HG02840 (cell line): Measurements from ENCODE around the gene PRR15L.

Experiments used
- ATAC-seq: cut with Tn5 transposase; IDR thresholded peaks from one replicate; pipeline ENCODE4 v1.9.1; 2021; ENCODE audit warnings: mild to moderate bottlenecking, moderate library complexity, moderate number of reproducible peaks; ENCODE audit not compliant: unreplicated experiment, low FRiP score

Gene PRR15L

DNA sequence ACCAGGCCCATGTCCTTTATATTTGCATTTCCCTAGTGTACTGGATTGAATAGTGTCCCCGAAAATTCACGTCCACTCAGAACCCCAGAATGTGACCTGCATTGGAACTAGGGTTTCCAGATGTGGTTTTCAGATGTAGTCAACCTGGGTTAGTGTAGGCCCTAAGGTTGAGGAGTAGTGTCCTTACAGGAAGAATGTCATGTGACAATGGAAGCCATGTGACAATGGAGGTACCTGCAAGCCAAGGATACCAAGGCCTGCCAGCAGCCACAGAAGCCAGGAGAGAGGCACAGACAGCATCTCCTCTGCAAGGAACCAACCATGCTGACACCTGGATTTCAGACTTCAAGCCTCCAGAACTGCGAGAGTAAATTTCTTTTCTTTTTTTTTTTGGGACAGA lies 5.2 kb upstream of the PRR15L start:
- no peak for ATAC-seq

DNA sequence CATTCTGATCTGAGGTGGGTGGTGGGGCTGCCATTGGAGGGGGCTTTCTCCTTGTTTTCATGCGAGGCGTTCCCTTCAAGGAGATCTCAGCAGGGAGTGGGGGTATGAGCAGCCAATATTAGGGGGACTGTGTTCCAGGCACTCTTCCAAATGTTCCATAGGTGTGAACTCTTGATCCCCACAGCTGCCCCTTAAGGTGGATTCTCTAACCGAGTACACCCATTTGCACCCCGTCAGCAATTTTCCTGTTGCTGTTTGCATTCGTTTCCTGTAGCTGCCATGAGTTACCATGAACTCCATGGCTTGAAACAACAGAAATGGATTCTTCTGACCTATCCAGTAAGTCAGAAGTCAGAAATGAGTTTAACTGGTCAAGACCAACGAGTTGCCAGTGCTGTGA lies 3.7 kb upstream of the PRR15L start:
- no peak for ATAC-seq

DNA sequence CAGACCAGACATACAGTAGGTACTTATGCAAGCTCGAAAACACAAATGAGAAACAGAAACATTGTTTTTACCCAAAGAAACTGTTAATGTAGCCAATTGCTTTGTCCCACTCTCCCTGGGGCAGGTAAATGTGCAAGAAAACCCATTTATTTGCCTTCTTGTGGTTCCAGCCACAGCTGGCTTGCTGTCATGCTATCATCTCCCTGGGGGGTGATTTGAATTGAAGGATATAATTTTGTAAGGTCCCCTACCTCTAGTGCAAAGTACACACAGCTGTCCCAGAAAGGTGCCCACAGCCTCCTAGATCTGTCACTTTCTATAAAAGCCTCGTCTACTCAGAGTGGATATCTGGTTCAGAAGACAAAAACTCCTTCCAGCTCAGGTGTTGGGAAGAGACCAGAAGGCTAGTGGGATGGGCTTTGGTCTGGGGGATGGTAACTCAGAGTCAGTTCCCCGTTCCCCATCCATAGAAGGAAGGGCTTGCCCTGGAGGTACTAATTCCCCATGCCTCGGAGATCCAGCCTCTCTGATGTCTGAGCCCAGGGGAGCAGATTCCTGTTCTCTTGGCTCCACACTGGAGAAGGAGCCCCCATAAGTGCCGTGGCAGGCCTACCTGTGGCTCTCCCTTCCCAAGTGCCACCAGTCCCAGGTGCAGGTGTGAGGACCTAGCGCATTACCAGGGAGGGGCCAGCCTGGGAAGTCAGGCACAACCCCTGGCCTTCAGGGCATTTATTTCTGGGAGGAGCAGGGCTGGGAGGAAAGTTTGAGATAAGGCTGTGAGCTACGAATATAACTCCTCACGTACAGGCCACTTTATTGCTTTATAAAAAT lies 2.4 kb upstream of the PRR15L start:
- no peak for ATAC-seq

DNA sequence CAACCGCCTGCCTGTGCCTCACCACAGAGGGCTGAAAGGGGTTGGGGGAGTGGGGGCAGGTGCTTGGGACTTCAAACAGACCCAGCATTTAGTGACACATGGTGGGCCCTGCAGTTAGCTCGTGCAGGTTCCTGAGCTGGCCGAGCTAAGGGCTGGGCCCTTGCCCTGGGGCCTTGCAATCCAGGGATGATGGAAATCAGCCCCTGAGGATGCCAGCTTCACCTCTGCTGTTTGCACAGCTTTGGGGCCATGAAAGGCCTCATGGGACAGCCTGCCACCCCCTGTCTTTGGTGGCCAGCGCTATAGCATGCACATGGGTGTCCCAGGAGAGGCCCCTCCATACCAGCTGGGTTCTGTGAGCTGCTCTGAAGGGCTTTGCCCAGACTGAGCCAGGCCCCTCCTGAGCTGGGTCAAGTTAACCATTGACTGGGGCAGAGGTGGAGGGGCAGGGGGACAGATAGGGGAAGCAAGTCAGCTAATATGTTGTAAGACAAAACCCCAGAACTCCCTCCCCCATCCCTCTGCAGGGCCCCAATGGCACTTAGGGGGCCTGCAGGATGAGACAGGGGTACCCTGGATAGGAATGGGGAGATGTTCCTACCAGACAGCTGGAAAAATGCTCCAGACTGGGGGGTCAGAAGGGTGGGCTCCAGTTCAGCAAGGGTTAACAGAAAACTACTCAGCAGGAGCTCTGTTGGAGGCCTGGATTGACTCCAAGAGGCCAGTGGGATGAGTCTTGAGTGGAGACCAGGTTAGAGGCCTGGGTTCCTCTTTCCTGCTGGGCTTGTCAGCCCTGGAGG lies 692 bp downstream of the PRR15L start:
- ATAC-seq: no peak

DNA sequence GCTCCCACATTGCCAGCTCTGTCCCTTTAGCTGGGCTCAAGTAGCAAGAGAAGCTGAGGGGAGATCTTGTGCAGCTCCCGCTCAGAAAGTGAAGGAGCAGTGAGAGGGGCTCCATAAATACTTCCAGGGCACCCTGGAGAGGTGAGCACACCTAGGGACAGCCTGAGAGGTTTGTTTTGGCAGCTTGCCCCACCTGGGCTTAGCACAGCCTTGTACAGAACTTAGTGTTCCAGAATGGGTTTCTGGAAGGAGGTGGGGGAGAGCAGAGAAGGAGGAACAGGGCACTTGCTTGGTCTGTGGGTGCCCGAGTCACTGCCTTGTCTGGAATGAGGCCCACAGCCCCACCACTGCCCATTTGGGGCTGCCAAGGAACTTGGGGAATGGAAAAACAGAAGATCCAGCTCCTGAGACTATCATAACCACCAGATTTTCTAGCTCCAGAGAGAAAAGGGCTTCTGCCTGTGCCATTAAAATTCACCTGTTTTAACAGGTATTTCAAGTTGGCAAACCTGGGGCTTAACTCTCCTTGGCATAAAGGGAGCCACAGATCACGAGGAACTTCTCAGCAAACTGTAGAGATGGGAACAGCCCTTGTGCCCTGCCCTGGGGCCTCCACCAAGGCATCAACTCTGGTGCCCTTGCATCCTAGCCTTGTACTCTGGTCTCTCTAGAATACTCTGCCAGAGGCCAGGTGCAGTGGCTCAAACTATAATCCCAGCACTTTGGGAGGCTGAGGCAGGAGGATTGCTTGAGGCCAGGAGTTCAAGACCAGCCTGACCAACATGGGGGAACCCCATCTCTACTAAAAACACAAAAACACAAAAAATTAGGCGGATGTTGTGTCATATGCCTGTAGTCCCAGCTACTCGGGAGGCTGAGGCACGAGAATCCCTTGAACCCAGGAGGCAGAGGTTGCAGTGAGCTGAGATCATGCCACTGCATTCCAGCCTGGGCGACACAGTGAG lies 1.9 kb downstream of the PRR15L start:
- ATAC-seq: no peak

DNA sequence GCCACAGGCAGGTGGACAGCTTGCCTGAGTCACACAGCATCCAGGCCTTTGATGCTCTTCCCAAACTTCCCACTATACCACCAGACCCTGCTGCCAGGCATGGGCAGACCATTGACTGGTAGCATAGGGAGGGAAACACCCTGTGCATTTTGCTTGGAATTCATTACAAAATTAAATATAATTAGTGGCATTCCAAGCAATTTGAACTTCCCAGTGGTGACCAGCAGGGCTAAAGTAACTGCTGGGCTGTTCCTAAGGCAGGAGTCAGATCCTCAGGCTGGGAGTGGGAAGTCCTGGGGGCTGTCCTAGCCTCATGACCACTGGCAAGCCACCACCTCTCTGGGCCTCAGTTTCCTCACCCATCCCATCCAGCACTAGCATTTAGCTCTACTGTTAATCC lies 3.8 kb downstream of the PRR15L start:
- no peak for ATAC-seq

DNA sequence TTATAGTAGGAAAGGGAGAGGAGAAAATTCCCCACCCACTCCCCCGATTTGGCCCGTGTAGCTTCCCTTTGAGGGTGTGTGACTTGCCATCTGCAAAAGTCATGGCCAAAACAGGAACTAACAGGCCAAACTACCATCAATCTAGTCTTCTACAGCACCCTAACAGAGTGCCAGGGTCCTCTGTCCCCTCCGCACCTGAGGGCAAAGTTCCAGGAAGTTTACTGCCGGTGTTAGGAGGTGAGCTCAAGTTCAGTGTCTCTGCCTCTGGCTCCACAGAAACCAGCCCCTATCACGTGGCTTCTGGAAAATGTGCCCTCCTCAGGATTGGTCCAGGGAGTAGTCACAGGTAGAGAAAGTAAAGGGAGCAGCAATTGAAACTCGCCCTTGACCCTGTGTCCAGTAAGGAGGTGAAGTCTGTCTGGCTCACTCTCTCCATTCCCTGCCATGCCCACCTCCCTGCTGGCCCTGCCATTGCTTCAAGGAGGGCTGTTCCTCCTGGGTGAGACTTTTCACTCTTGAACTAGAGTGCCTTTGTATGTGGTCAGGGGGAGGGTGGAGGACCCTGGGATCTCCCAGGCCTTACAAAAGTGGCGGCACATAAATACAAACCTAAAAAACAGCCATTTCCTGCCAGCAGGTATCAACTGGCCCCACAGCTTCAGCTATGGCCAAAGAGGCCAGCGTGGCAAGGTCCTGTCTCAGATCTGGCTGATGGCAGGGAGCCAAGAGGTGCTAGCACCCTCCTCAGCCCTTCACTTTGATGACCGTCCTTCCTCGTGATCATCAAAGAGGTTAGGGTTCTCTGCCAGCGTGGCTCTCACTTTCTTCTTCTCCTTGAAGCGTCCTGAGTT lies 5.3 kb downstream of the PRR15L start:
- no peak for ATAC-seq

DNA sequence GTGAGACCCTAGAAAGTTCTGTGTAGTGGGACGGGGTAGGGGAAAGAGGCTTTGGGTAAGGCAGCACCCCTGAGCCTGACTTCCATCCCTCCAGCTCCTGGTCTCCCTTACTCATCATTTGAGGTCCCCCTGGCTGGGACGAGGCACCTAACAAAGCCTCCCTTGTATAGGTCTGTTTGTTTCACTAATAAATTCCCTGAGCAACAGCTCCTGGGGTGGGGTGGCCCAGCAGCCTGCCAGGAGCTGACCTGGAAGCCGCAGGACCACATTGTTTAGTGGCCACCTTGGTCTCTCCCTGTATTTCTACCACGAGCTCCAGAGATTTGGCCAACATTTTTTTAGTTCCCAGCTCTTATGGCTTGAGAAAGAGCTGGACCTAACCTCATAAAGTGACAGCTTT lies 7.2 kb downstream of the PRR15L start:
- no peak for ATAC-seq

DNA sequence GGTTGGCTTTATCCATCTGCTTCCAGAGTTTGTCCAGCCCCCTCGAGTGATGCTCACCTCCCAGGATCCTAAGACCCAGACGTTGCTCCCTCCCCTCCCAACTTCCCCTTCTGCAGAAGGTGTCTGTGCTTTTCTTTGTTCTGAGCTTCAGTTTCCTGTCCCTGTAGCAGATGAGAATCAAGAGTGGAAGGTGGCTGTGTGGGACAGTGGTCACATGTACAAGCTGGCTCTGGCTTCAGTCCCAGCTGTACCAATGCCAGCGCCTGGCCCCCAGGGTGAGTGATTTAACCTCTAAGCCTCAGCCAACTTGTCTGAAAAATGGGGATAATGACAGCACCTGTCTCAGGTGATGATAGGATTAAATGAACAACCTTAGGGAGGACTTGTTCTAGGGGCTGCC lies 7.7 kb downstream of the PRR15L start:
- ATAC-seq: no peak

DNA sequence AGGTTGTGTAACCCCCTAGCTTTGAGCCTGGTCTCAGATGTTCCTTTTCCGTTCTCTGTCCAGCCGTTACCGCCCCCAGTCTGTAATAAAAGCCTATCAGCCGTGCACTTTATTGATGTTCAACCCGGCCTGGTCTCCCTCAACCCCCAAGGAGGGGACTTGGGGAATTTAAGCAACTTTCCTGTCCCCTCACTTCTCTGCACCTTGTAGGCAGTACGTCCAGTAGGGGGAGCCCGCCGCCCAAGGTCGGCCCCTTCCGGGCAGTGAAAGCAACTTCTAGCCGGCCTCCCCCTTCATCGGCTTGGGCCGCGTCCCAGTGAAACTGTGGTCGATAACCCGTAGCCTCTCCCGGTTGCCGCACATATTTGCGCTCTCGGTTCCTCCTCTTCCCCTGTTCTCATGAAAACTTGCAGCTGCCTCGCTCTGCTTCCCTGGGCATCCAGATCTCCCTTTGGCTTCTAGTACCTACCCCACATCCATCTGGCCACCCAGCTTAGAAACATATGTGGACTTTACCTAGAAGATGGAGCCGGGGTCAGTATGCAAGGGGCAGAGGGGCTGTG lies 8.4 kb downstream of the PRR15L start:
- no peak for ATAC-seq

DNA sequence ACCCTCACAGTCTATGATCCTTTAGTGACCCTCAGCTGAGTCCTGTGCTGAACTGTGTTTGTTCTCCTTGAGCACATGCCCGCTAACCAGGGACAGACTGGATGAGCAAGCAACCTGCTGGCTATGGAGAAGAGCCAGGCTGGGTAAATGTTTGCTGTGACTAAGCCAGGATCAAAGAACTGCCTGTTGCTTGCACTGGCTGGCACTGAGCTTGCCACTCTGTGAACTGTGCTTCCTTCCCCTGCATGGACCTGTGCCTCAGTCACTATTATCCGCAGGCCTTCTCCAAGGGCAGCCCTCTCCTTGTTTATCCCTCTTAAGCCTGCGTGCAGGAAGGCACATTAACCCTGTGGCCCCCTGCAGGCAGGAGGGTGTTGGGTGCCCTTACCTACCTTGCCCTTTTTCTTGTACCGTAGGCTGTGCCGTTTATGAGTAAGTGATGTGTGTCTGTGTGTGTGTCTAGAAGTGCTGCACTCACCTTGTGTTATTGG lies 8.9 kb downstream of the PRR15L start:
- ATAC-seq: no peak

DNA sequence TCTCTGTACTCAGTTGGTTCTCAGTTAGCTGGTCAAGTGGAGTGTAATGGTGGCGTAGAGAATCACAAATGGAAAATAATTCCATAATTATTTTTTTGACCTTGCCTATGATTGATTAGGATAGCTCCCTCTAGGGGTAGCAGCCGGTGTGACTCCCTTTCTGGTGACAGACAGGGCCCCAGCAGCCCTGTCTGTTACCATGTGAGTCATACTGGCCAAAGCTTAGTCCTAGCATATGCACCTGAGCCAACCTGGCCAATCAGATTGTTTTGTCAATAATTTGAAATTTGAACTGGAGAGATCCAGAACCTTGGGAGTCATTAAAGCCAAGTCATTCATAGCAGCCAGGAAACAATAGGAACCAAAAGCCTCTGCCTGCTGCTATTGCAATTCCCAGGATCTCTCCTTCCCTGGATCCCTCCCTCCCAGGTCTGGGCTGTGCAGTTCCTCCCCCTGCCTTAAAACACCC lies 10.7 kb downstream of the PRR15L start:
- ATAC-seq: no peak

DNA sequence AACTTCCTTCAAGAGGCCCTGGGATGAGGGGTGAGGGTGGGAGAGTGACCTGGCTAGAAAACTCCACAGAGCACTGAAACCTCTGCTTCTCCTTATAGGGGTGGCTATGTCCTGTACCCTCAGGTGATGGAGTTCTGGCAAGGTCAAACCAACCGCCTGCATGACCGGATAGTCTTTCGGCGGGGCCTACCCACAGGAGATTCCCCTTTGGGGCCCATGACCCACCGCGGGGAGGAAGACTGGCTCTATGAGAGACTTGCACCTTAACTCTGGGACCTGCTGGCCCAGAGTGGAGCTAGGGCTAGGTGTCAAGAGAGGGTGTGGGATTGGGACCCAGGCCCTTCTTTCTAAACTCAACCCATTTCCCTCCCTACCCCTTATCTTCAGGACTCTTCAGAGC lies 11.2 kb downstream of the PRR15L start:
- no peak for ATAC-seq

DNA sequence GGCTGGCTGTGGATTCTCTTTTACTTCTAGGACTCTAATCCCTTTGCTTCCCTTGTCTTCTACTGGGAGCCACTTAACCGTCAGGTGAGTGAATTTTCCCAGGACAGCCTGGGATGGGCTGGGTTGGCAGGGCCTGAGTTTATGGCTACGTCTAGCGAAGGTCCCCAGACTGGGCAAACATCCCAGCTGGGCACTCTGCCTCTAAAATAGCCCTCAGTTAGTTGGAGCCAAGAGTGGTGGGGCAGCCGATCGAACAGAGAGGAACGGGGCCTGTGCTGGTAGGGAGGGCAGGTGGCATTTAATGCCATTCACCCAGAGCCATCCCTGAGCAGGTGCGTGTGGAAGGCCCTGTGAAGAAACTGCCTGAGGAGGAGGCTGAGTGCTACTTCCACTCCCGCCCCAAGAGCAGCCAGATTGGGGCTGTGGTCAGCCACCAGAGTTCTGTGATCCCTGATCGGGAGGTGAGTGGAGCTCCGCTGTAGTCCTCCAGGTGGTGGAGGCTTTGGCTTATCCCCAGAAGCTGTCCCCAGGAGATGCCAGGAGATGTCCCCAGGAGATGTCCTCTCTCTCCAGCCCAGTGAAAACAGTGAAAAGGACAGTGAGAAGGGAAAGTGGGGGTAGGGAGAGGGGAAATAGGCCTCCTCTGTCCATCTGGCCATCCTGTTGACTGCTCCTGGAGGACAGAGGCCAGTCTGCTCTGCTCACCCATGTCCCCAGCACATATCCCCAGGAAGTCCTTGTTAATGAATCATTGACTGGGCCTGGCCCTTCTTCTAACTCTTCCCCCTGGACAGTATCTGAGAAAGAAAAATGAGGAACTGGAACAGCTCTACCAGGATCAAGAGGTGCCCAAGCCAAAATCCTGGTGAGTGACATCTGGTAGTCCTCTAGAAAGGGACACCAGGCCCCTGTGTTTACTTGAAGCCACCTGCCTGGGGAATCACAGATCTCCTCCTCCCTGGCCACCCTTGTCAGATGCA lies 11.9 kb downstream of the PRR15L start:
- ATAC-seq: no peak

DNA sequence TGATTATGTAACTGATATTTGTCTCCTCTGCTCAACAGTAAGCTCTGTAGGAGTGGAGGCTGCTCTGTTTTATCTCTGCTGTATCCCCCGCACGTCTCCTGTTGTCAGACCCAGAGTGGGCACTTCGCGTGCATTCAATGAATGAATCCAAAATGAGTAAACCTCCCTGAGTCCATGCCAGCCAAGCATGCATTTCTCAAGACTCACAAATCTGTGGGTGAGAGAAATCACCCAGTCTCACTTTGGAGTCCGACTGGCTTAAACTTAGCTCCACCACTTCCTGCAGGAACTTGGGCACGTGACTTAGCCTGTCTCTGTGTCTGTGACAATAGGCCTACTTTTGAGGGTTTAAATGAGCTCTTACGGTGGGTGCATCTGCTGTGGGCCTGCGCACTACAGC lies 12.6 kb downstream of the PRR15L start:
- ATAC-seq: no peak

DNA sequence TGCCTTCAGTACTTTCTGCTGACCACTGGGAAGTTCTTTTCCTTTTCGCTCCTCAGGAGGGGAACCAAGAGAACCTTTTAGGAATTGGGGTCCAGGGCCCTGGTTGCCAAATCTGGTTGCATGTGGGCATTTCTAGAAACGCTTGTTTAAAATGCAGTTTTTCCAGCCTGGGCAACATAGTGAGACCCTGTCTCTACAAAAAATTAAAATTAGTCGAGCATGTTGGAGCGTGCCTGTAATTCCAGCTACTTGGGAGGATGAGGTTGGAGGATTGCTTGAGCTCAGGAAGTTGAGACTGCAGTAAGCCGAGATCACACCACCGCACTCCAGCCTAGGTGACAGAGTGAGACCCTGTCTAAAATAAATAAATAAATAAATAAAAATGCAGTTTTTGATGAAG lies 15.1 kb downstream of the PRR15L start:
- ATAC-seq: no peak

DNA sequence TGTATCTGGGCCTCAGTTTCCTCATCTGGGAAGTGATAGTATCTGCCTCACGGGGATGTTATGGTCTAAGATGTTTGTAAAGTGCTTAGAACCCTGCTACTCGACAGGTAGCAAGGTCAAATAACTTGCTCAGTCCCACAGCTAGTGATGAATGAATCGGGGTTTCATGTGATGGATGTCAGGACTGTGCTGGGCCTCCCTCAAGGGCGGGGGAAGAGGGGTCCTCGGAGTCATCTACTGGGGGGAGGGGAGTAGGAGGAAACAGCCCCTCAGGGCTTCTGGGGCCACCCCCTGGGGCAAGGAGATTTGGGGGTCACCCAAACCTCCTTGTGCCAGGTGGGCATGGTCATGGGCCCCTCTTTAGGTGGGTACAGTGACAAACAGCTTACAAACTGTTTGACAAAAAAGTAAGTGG lies 15.6 kb downstream of the PRR15L start:
- ATAC-seq: no peak
